GM18511 (cell line): ENCODE data around the gene DLG2.
A peak's percentile ranks its signal among the peaks of the same experiment; 100 is the strongest.
"Not testable (repeated sequence)": the region's sequence is repeated elsewhere in the genome, so short reads cannot be mapped to it uniquely, and the experiment has no call there.

Experiments used
- ATAC-seq: cut with Tn5 transposase; IDR thresholded peaks from one replicate; pipeline ENCODE4 v1.9.1; 2021; ENCODE audit warnings: mild to moderate bottlenecking, moderate library complexity; ENCODE audit not compliant: unreplicated experiment

DLG2 gene

DNA sequence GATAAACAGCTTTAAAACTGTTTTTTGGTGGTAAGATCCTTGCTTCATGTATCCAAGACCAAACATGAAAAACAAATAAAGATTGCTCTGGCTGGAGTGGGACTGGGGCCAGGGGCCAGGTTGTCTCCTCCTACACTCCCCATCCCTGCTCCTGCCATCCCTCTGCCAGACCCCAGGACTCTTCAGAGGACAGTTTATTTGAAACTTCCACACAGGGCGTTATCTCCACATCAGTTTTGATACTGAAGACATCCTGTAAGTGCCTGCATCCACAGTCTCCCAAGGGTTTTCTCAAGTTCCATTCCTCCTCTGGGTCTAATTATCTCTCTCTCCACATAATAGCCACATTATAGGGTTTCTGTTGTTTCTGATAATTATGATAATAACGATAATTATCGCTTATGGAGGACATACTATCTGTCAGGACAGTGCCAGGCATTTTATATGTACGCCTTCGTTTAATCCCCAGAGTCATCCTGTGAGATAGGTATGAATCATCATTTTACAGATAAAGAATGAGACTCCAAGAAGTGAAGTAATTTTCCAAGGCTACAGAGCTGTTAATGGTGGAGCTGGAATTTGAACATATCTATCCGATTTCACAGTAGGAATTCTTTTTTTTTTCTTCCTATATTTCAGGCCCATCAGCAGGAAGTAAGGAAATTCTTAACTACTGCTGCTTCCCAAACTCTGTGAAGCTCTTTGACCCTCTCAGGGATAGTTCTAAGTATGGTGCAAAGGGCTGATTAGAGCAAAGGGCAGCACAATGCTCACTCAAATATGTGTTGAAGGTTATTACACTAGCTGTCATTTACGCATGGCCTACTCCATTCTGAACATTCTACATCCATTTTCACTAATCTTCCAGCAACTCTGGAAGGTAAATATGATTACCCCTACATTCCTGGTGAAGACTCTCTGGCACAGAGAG, 1852.9 kb downstream of the DLG2 start:
- no peak for ATAC-seq

- no peak for ATAC-seq
These were observed 1858.7 kb downstream of the DLG2 start for GRCh38 chr11:83768489-83768888.

GRCh38 chr11:83766932-83767331, 1860.2 kb downstream of the DLG2 start:
- no peak for ATAC-seq

DNA sequence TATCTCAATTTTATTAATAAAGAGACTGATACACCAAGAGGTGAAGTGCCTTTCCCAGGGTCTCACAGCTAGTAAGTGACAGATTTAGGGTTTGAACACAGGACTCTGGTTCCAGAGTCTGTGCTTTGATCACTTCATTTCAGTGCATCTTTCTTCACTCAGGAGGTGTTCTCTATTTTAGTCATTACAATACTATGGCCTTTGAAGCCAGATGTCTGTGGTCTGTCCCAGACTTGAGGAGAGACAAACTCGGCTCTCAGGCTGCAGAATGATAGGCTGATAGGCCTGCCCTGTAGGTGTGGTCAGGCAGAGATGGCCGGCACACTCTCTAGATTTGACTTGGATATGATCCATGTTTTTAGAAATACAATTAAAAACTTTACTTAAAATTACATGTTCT, 1862.5 kb downstream of the DLG2 start:
- no peak for ATAC-seq

GRCh38 chr11:83760932-83761331, 1866.2 kb downstream of the DLG2 start:
- no peak for ATAC-seq

GRCh38 chr11:83759148-83759547, 1868.0 kb downstream of the DLG2 start:
- ATAC-seq = no peak

GRCh38 chr11:83751041-83751440, 1876.1 kb downstream of the DLG2 start:
- no peak for ATAC-seq

DNA sequence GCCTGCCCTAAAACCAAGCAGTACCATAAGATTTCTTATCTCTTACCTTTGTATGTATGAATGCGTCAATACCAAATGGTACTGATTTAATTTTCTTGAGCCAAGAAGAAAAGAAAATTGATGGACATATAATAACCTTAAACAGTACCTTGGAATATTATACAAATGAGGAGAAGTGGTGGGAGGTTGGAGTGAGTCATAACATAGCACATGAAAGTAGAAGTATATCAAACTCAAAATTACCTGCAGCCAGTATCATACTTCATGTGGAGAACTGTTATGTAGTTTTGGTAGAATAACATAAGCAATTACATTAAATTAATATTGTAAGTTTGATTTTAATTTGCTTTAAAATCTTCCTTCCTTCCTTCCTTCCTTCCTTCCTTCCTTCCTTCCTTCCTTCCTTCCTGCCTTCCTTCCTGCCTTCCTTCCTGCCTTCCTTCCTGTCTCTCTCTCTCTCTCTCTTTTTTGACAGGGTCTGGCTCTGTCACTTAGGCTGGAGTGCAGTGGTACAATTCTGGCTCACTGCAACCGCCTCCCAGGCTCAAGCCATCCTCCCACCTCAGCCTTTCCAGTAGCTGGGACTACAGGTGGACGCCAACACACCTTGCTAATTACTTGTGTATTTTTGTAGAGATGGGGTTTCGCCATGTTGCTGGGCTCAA, 1880.1 kb downstream of the DLG2 start:
- ATAC-seq = no peak

- ATAC-seq = no peak
These were observed 1882.4 kb downstream of the DLG2 start for GRCh38 chr11:83744620-83745192.

DNA sequence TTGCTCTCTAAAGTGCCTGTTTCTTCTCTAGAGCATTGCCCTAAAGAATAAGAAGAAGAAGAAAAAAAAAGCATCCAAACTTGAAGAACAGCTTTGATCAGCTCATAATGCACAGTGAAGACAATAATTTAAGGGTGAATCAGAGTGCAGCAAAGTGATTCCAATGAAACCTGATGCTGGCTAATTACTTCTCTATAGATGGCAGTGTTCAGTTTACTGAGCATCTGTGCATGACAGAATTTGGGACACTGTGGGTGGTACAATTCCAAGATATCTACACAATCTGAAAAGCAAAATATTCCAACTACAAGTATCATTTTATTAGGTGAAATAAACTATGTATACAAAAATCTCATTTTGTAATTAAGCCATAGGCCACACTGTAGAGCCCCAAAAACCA, 1890.5 kb downstream of the DLG2 start:
- ATAC-seq = no peak

DNA sequence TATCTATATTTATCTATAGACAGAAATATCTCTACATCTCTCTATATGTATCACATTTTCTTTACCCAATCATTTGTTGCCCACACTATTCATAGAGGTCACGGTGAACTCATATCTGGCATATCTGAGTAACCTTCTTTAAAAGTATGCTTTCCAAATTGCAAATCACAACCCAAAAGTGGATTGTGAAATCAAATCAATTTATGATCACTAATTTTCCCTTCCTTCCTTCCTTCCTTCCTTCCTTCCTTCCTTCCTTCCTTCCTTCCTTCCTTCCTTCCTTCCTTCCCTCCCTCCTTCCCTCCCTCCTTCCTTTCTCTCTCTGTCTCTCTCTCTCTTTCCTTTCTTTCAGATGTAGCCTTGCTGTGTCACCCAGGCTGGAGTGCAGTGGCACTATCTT, 1893.0 kb downstream of the DLG2 start:
- ATAC-seq = no peak

DNA sequence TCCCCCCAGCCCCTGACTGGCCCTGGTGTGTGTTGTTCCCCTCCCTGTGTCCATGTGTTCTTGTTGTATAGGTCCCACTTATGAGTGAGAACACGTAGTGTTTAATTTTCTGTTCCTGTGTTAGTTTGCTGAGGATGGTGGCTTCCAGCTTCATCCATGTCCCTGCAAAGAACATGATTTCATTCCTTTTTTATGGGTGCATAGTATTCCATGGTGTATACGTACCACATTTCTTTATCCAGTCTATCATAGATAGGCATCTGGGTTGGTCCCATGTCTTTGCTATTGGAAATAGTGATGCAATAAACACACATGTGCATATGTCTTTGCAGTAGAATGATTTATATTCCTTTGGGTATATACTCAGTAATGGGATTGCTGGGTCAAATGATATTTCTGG, 1895.9 kb downstream of the DLG2 start:
- ATAC-seq = not testable (repeated sequence)

GRCh38 chr11:83728281-83728680, 1898.9 kb downstream of the DLG2 start:
- no peak for ATAC-seq

DNA sequence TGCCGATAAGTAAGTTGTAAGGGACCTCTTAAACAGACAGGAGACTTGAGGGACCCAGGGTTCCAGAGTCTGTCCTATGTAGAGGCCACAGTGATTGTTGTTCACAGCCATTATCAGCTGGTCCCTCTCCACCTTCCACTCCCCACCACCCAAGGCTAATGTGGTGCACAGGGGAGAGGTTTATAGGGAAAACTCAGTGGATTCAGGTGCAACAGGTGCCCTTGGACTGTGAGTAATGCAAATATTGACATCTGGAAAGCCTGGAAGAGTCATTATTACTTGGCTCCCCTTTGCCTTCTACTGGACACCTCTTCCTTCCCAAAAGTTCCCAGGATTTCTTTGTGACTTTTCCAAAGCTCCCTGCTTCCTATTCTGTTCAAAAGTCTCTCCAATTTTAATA, 1899.9 kb downstream of the DLG2 start:
- no peak for ATAC-seq

DNA sequence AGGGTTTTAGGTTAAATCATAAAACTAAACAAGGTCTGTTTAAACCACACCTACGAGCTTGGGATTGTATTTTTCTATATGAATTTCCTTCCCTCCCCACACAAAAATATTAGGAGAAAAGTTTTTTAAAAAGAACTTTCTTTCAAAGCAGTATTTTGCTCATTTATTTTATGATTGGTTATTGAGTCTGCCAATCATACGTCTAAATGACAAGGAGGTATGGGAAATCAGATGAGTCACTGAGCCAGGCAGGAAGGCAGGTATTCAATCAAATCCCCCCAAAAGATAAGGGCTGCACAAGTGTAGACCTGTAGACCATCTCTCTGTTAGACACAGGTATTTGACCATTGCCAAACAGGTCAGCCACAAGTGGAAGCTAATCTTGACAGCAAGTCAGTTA, 1900.8 kb downstream of the DLG2 start:
- ATAC-seq = no peak

DNA sequence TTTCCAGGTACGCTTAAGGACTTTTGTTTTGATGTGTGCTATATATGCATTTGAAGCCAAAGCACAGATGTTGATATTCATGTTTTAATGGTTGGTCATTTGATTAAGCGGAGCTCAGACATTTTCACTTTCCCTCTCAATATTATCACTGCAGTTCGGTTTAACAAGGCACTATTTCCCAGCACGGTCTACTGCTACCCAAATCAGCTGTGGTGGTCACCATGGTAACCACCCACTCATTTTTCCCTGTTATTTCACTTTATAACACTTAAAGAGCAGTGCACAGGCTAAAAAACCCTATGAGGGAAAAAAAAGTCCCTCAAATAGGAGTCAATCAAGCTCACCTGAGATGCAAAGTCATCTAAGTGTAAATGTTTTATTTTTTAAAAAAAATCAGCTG, 1901.4 kb downstream of the DLG2 start:
- peak; percentile 68 for ATAC-seq

DNA sequence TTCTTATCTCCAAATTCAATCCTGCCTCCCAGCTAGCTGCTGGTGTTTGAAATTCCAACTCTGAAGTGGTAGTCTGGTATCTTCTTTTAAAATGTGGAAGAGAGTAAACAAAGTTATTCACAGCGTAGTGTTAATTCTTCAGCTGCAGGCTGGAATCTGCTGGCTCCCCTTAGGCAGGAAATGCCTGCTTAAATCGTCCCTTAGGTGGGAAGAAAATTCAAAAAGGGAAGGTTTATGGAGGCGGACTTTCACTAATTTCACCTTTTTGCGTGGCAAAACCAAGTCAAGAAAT, 1901.9 kb downstream of the DLG2 start:
- no peak for ATAC-seq

- ATAC-seq = no peak
These were observed 1903.1 kb downstream of the DLG2 start for GRCh38 chr11:83723999-83724398.

GRCh38 chr11:83722392-83723119, 1904.6 kb downstream of the DLG2 start:
- no peak for ATAC-seq

DNA sequence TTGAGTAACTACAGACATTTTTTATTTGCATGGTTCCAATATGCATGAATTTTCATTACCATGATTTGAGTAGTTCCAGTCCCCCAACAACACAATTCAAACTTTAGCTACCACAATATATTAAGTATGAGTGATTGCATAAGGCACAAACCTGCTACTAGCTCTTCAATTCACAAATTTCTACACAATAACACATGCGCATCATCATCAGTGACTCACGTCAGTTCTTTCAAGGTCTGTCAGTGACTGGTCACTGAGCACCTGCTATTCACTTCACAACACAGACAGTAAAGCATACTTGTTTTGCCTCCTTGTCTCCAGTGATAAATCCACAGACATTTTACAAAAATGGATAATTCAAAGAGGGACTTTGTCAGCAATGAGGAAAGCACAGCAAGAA, 1905.9 kb downstream of the DLG2 start:
- ATAC-seq = no peak

DNA sequence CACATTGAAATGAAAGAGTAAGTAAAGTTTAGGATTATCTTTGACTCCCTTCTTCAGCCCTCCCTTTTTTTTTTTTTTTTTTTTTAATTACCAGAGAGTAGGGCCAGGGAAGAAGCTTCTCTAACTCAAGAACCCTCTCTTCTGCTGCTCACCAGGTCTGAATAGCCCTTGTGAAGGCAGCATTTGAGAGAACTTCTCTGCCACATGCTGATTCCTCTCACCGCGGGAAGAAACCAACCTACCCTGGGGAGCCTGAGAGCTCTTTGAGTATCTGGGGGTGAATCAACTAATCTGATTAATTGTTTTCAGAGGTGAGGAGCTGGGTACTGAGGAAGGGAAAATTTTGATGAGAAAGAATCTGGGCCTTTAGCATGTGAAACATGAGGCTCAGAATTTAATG, 1906.5 kb downstream of the DLG2 start:
- ATAC-seq = no peak

GRCh38 chr11:83717537-83717936, 1909.6 kb downstream of the DLG2 start:
- no peak for ATAC-seq
